GM21737 (cell line): ENCODE results near the gene UCK1.

Source experiments
- ATAC-seq: cut with Tn5 transposase; IDR thresholded peaks from one replicate; pipeline ENCODE4 v1.9.1; 2021; ENCODE audit warnings: mild to moderate bottlenecking, moderate library complexity; ENCODE audit not compliant: unreplicated experiment

UCK1 gene

GRCh38 chr9:131477816-131478419 is 53.1 kb downstream of the UCK1 start:
- ATAC-seq, result no peak

DNA sequence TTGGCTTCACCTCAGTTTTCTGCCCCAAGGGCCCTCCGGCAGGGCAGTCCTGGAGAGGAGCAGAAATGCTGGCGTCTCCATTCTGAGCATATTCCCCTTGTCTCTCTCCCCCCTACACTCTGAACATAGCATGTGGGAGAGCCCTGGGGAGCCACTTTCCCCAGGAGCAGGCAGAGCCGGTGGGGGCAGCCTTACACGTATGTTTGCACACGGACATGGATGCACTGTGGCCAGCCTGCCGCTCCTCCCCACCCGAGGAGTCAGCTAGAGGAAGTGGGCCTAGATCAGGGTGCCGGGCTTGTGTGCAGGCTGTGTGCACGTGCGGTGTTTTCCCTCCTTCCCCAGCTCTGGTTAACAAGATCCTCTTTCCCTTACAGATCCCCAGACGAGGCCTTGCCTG is 53.7 kb downstream of the UCK1 start:
- no peak for ATAC-seq

DNA sequence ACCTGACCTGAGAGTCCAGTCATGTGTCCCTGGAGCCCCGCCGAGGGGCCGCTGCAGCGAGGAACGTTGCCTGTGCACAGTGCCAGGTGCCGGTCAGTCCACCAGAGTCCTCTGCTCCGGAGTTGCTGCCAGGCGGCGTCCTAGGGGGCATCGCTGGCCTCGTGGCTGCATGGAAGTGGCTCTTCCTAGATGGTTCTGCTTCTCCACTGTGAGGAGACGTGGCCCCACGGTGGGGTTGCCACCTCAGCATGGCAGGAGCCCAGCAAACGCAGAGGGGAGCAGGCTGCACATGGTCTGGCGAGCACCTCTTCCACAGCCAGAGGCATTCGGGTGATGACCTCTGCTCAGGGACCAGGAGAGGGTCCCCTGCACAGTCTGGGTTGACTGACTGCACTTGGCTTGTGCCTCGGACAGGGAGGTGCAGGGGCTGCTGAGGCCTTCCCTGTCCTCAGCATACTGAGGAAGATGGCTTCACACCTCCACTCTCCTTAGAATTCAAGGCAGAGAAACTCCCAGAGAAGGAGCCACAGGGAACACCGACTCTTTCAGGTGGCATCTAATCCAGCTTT is 54.2 kb downstream of the UCK1 start:
- ATAC-seq, result no peak

DNA sequence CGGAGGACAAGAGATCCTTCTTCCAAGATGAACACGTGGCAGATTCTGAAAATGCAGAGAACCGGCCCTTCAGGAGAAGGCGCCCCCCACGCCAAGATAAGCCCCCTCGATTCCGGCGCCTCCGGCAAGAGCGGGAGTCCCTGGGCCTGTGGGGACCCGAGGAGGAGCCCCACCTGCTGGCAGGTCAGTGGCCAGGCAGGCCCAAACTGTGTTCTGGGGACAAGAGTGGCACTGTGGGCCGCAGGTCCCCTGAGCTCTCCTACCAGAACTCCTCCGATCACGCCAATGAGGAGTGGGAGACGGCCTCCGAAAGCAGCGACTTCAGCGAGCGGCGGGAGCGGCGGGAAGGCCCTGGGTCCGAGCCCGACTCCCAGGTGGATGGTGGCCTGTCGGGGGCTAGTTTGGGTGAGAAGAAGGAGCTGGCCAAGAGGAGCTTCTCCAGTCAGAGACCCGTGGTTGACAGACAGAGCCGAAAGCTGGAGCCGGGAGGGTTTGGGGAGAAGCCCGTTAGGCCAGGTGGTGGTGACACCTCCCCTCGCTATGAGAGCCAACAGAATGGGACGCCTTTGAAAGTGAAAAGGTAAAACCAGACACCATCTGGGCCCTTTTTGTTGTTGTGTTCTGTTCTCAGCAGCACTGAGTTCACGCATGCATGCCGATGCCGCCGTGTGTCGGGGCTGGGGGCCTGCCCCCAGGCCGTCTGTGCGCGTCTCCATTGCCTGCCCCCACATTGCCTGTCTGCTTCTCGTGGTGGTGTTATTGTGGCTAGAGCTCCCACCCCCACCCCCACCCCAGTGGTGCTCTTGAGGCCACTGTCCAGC is 54.9 kb downstream of the UCK1 start:
- no peak for ATAC-seq

DNA sequence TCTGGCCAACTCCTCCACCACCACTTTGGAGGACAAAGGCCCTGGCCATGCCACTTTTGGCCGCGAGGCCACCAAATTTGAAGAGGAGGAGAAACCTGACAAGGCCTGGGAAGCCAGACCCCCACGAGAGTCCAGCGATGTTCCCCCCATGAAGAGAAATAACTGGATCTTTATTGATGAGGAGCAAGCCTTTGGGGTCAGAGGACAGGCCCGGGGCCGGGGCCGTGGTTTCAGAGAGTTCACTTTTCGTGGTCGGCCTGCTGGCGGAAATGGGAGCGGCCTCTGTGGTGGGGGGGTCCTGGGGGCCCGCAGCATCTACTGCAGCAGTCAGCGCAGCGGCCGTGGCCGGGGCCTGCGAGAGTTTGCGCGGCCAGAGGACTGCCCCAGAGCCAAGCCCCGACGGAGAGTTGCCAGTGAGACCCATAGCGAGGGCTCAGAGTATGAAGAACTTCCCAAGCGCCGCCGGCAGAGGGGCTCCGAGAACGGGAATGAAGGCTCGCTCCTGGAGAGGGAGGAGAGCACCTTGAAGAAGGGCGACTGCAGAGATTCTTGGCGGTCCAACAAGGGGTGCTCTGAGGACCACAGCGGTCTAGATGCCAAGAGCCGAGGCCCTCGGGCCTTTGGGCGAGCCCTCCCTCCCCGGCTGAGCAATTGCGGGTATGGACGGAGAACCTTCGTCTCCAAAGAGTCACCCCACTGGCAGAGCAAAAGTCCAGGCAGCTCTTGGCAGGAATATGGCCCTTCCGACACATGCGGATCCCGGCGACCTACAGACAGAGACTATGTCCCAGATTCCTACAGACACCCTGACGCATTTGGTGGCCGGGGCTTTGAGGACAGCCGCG is 55.7 kb downstream of the UCK1 start:
- ATAC-seq, result no peak

- no peak for ATAC-seq
These were observed 56.4 kb downstream of the UCK1 start for GRCh38 chr9:131474711-131475110.

DNA sequence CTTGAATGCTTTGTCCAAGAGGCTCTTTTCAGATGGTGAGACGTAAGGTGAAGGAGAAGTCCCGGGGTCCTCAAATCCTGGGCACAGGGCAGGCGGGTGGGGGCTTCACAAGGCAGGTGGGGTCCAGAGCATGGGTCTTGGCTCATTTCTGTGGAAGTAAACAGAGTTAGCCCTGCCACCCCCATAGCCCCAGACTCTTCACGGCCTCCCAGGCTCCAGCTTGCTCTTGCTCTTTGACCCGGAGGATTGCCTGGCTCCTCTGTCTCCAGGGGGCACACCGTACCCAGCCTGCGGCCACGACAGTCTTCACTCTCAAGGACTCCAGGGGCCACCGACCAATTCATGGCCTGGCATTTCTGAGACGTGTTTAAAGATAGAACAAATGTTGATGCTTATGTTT is 57.2 kb downstream of the UCK1 start:
- ATAC-seq, result no peak
